HCT116 (cell line): Measurements from ENCODE around the gene SGK2. TPM values are rescaled to one million over a fixed set of nuclear protein-coding genes. Genes with fewer than 3 reads are reported as not detected.

Source experiments
- ATAC-seq: fragments of 200-7000 bp; cut with Tn5 transposase; 2 replicates; pipeline ENCODE4 v1.9.1; 2020; ENCODE audit warnings: mild to moderate bottlenecking, moderate library complexity
- BruUV-seq: library from RNA; stranded (reverse); fragments of 400-500 nt; replicated peaks from 2 replicates; lab custom pipeline; 2021; lab: Mats Ljungman, UMichigan
- CTCF ChIA-PET: fragments of 300-600 bp; sonication (Branson Sonifier 250); formaldehyde crosslinking; loops from one replicate; lab custom pipeline; 2021; ENCODE audit warnings: antibody characterized with exemption; lab: Charles Lee
- POLR2A ChIA-PET: fragments of 300-600, 350-600 bp; sonication (Branson Sonifier 250); formaldehyde crosslinking; loops from one replicate; lab custom pipeline; 2021; ENCODE audit warnings: antibody characterized with exemption; lab: Charles Lee
- RAD21 ChIA-PET, 2 experiments: fragments of 300-600 bp; sonication (Branson Sonifier 250); formaldehyde crosslinking; loops; one replicate each; lab custom pipeline; 2023; ENCODE audit warnings: low total read pairs in 2 of 2; ENCODE audit not compliant: uncharacterized antibody in 2 of 2, unreplicated experiment in 2 of 2, low non-redundant PET in 1 of 2; lab: Charles Lee
- DNase-seq: peaks from one replicate; pipeline ENCODE4 v3.0.0-alpha.2; 2010; ENCODE audit warnings: low read depth, low spot score
- H2AFZ ChIP-seq: fragments of 200-600 bp; shearing (Covaris generic), sonication (generic); 2 replicates; pipeline ENCODE4 v1.6.1; 2017; ENCODE audit warnings: low read depth, mixed run types, mixed read lengths, antibody characterized with exemption, low read length; ENCODE audit not compliant: poor library complexity, severe bottlenecking
- H3K27ac ChIP-seq: 2 replicates; pipeline ENCODE4 v1.5.1; 2012; ENCODE audit warnings: low read depth, low read length
- H3K27me3 ChIP-seq: fragments of 200-600 bp; sonication (generic); 2 replicates; pipeline ENCODE4 v1.6.1; 2016; ENCODE audit warnings: mixed run types, low read length, mixed read lengths; ENCODE audit not compliant: insufficient read depth
- H3K36me3 ChIP-seq, 2 experiments: fragments of 200-500 bp in 1 of 2; fragments of 200-600 bp in 1 of 2; sonication (Bioruptor generic) in 1 of 2; sonication (generic) in 1 of 2; 2 replicates each; pipeline versions ENCODE4 v1.5.1 to v1.6.1; 2014 to 2016; ENCODE audit warnings: low read length in 2 of 2, inconsistent platforms in 1 of 2, mixed read lengths in 1 of 2, mixed run types in 1 of 2; ENCODE audit not compliant: insufficient read depth in 2 of 2, control insufficient read depth in 1 of 2
- H3K4me1 ChIP-seq, 2 experiments: fragments of 200-600 bp in 1 of 2; sonication (generic) in 1 of 2; 2 replicates each; pipeline versions ENCODE4 v1.5.1 to v1.6.1; 2012 to 2017; ENCODE audit warnings: low read length in 2 of 2, inconsistent platforms in 1 of 2, mild to moderate bottlenecking in 1 of 2, mixed read lengths in 1 of 2, mixed run types in 1 of 2, moderate library complexity in 1 of 2; ENCODE audit not compliant: insufficient read depth in 2 of 2, control insufficient read depth in 1 of 2
- H3K4me2 ChIP-seq: fragments of 200-600 bp; sonication (generic); 2 replicates; pipeline ENCODE4 v1.6.1; 2017; ENCODE audit warnings: mixed run types, low read length, mixed read lengths
- H3K4me3 ChIP-seq, 2 experiments: fragments of 200-600 bp in 1 of 2; sonication (generic) in 1 of 2; replicated peaks in 1 of 2; 2 replicates each; pipeline ENCODE4 v1.5.1; 2011 to 2016; ENCODE audit warnings: low read length in 2 of 2, control low read depth in 1 of 2, low read depth in 1 of 2, mild to moderate bottlenecking in 1 of 2, mixed read lengths in 1 of 2, mixed run types in 1 of 2
- H3K79me2 ChIP-seq: fragments of 200-600 bp; sonication (generic); 2 replicates; pipeline ENCODE4 v1.6.1; 2017; ENCODE audit warnings: mild to moderate bottlenecking, mixed run types, low read length, moderate library complexity, mixed read lengths; ENCODE audit not compliant: insufficient read depth
- H3K9ac ChIP-seq: fragments of 200-600 bp; sonication (generic); 2 replicates; pipeline ENCODE4 v1.6.1; 2016; ENCODE audit warnings: low read length, mixed read lengths
- H3K9me2 ChIP-seq: fragments of 200-600 bp; sonication (generic), shearing (Covaris generic); 2 replicates; pipeline ENCODE4 v1.6.1; 2017; ENCODE audit warnings: mixed run types, mild to moderate bottlenecking, moderate library complexity; ENCODE audit not compliant: insufficient read depth
- H3K9me3 ChIP-seq, 2 experiments: fragments of 200-500 bp in 1 of 2; fragments of 200-600 bp in 1 of 2; sonication (Bioruptor generic) in 1 of 2; sonication (generic) in 1 of 2; 2 replicates each; pipeline ENCODE4 v1.6.1; 2014 to 2017; ENCODE audit warnings: low read length in 2 of 2, mixed read lengths in 2 of 2, inconsistent platforms in 1 of 2, low read depth in 1 of 2, mild to moderate bottlenecking in 1 of 2, mixed run types in 1 of 2, moderate library complexity in 1 of 2; ENCODE audit not compliant: control insufficient read depth in 1 of 2, insufficient read depth in 1 of 2
- H4K20me1 ChIP-seq: fragments of 200-600 bp; sonication (generic), shearing (Covaris generic); 2 replicates; pipeline ENCODE4 v1.6.1; 2017; ENCODE audit warnings: mixed run types, mild to moderate bottlenecking, moderate library complexity; ENCODE audit not compliant: insufficient read depth
- ATF3 ChIP-seq: IDR thresholded peaks from 2 replicates; pipeline ENCODE4 v1.6.1; 2012
- CBX3 ChIP-seq: IDR thresholded peaks from 2 replicates; pipeline ENCODE4 v1.6.1; 2012; ENCODE audit warnings: low read depth
- CEBPB ChIP-seq: IDR thresholded peaks from 2 replicates; pipeline ENCODE4 v1.6.1; 2012; ENCODE audit warnings: low read depth
- CTCF ChIP-seq, 3 experiments: fragments of 200-600 bp in 1 of 3; sonication (generic) in 1 of 3; IDR thresholded peaks in 2 of 3; conservative IDR thresholded peaks in 1 of 3; 2 replicates each; pipeline ENCODE4 v1.5.1; 2012 to 2017; ENCODE audit warnings: low read depth in 2 of 3, low read length in 2 of 3, antibody characterized with exemption in 1 of 3, borderline replicate concordance in 1 of 3, control low read depth in 1 of 3, mild to moderate bottlenecking in 1 of 3, mixed read lengths in 1 of 3, mixed run types in 1 of 3, moderate library complexity in 1 of 3; ENCODE audit not compliant: insufficient read depth in 1 of 3
- EGR1 ChIP-seq: IDR thresholded peaks from 2 replicates; pipeline ENCODE4 v1.6.1; 2012; ENCODE audit warnings: low read depth
- EZH2 ChIP-seq: fragments of 200-600 bp; sonication (generic); IDR thresholded peaks from 2 replicates; pipeline ENCODE4 v1.6.1; 2017; ENCODE audit warnings: antibody characterized with exemption, mixed run types
- EZH2phosphoT487 ChIP-seq: fragments of 200-600 bp; IDR thresholded peaks from 2 replicates; pipeline ENCODE4 v1.6.1; 2018; ENCODE audit warnings: antibody characterized with exemption, borderline replicate concordance
- FOSL1 ChIP-seq: IDR thresholded peaks from 2 replicates; pipeline ENCODE4 v1.6.1; 2012; ENCODE audit warnings: low read depth
- JUND ChIP-seq: IDR thresholded peaks from 2 replicates; pipeline ENCODE4 v1.6.1; 2012
- MAX ChIP-seq: IDR thresholded peaks from 2 replicates; pipeline ENCODE4 v1.6.1; 2012
- POLR2A ChIP-seq: IDR thresholded peaks from 2 replicates; pipeline ENCODE4 v1.7.0; 2011; ENCODE audit warnings: borderline replicate concordance; ENCODE audit not compliant: insufficient read depth, insufficient read length; ENCODE audit errors: extremely low read depth
- POLR2AphosphoS5 ChIP-seq: IDR thresholded peaks from 2 replicates; pipeline ENCODE4 v1.6.1; 2011; ENCODE audit warnings: mild to moderate bottlenecking, low read depth, low read length, moderate library complexity
- RAD21 ChIP-seq: IDR thresholded peaks from 2 replicates; pipeline ENCODE4 v1.6.1; 2012; ENCODE audit warnings: low read depth, mild to moderate bottlenecking
- SP1 ChIP-seq: IDR thresholded peaks from 2 replicates; pipeline ENCODE4 v1.6.1; 2012; ENCODE audit warnings: low read depth
- ZFX ChIP-seq: fragments of 450-650 bp; IDR thresholded peaks from 2 replicates; pipeline ENCODE4 v1.6.1; 2017
- ZNF274 ChIP-seq: fragments of 200-500 bp; sonication (Bioruptor generic); IDR thresholded peaks from 2 replicates; pipeline ENCODE4 v1.6.1; 2014; ENCODE audit warnings: mild to moderate bottlenecking, low read depth, low read length, inconsistent platforms
- intact Hi-C: fragments of 100-400 bp; cut with micrococcal nuclease; formaldehyde crosslinking; loops from 2 replicates; pipeline ENCODE4 v1.10.0; 2022
- total RNA-seq: library from RNA; stranded (reverse); gene quantifications from one replicate; pipeline ENCODE4 v1.2.1, GENCODE V29; 2021; ENCODE audit not compliant: unreplicated experiment

Gene SGK2
- total RNA-seq, 1 experiment from 2014 or later, result 2.3 TPM

- intact Hi-C loops, result no loop called here
- DNase-seq (no peak), ATAC-seq (no peak)
- ChIA-PET CTCF (no interaction called here), RAD21 (no interaction called here), POLR2A (no interaction called here)
- Histone ChIP-seq H2AFZ (no peak overlapping the region), H3K9ac (no peak overlapping the region), H3K9me2 (no peaks in the 10 kb centered on the region), H3K4me1 (no peaks in the 10 kb centered on the region), H3K4me3 (no peak overlapping the region), H3K79me2 (no peaks in the 10 kb centered on the region), H4K20me1 (no peaks in the 10 kb centered on the region), H3K4me2 (no peak overlapping the region), H3K27me3 (no peaks in the 10 kb centered on the region), H3K9me3 (no peaks in the 10 kb centered on the region), H3K36me3 (no peaks in the 10 kb centered on the region), H3K27ac (no peak overlapping the region)
- TF ChIP-seq SP1 (no peak), CTCF (IDR thresholded peaks at IDR 0.05 in 2 of 3, conservative IDR thresholded peaks at IDR 0.05 in 1 of 3; ENCODE audit: borderline replicate concordance in 1 of 3, insufficient read depth in 1 of 3, low read depth in 2 of 3, low read length in 2 of 3) (no peak), EZH2phosphoT487 (no peak), POLR2AphosphoS5 (no peak), EGR1 (no peak), RAD21 (no peak)
- no TSS peak for BruUV-seq
Measured at GRCh38 chr20:43576108-43576507, 17.3 kb downstream of the SGK2 start.

GRCh38 chr20:43579861-43580793 lies 21.3 kb downstream of the SGK2 start:
- no peaks in the 10 kb centered on the region for H3K9me3 ChIP-seq
- no peaks in the 10 kb centered on the region for H3K9me2 ChIP-seq
- RAD21 ChIA-PET, result no interaction called here
- H3K4me2 ChIP-seq, result no peak overlapping the region
- H3K79me2 ChIP-seq, result no peaks in the 10 kb centered on the region
- no peaks in the 10 kb centered on the region for H3K36me3 ChIP-seq
- H4K20me1 ChIP-seq, result no peaks in the 10 kb centered on the region
- H2AFZ ChIP-seq, result no peak overlapping the region
- CTCF ChIA-PET, result no interaction called here
- no peak overlapping the region for H3K4me3 ChIP-seq
- no peak overlapping the region for H3K9ac ChIP-seq
- POLR2A ChIA-PET, result no interaction called here
- no peak for DNase-seq
- intact Hi-C loops, result no loop called here
- no TSS peak for BruUV-seq
- ATAC-seq, result no peak
- no peaks in the 10 kb centered on the region for H3K27me3 ChIP-seq
- H3K27ac ChIP-seq, result no peak overlapping the region
- H3K4me1 ChIP-seq, result no peaks in the 10 kb centered on the region
- TF ChIP-seq MAX, result no peak
- TF ChIP-seq EGR1, result no peak
- TF ChIP-seq EZH2, result no peak
- no peak for TF ChIP-seq ZNF274
- no peak for TF ChIP-seq ZFX
- TF ChIP-seq POLR2A, result no peak
- no peak for TF ChIP-seq CTCF (IDR thresholded peaks at IDR 0.05 in 2 of 3, conservative IDR thresholded peaks at IDR 0.05 in 1 of 3; ENCODE audit: borderline replicate concordance in 1 of 3, insufficient read depth in 1 of 3, low read depth in 2 of 3, low read length in 2 of 3)
- no peak for TF ChIP-seq JUND
- no peak for TF ChIP-seq POLR2AphosphoS5
- TF ChIP-seq CEBPB, result no peak
- no peak for TF ChIP-seq ATF3
- no peak for TF ChIP-seq CBX3
- TF ChIP-seq FOSL1, result no peak
